HG03108 (cell line): ENCODE results near the gene TACSTD2.
"Not testable (repeated sequence)": the region's sequence is repeated elsewhere in the genome, so short reads cannot be mapped to it uniquely, and the experiment has no call there.

Experiments used
- ATAC-seq: cut with Tn5 transposase; IDR thresholded peaks from one replicate; pipeline ENCODE4 v1.9.1; 2021; ENCODE audit warnings: moderate library complexity; ENCODE audit not compliant: unreplicated experiment

TACSTD2 gene

DNA sequence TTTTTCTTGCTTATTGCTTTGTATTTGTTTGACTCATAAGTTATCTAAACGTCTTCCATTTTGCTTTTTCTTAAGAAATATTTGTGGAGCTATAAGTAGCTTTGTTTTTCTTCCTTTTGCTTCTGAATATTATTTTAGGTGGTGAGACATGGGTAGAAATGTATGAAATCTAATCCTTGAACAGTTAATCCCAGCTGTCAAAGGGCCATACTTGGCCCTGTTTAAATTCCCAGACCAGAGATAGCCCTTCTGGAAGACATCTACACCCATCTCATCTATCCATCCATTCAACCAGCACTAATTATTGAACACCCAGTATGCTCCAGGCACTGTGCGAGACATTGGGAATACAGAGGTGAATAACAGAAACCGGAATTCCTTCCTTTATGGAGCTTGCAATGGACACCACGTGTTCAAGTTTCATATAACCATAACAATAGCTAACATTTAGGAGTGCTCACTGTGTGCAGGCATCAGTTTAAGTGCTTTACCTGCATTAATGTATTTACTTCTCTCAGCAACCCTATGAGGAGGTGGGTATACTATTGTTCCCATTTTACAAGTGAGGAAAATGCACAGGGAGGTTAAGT lies 8.7 kb downstream of the TACSTD2 start:
- ATAC-seq: no peak

DNA sequence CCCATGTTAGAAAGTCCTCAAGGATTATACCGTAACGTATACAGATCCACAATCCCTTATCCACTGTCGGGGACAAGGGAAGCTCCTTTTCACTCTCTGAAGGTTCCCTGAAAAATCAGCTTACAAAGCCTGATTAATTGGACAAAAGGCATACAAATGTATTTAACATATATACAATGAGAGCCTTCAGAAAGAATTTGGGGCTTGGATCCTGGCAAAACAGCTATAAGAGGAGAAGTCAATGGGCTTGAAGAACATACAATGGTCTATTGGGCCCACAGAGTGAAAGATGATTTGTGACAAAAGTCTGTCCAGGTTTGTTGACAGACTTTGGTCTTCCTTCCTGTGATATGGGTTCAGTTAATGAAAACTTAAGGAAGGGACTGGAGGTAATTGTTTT lies 10.7 kb downstream of the TACSTD2 start:
- ATAC-seq: no peak

DNA sequence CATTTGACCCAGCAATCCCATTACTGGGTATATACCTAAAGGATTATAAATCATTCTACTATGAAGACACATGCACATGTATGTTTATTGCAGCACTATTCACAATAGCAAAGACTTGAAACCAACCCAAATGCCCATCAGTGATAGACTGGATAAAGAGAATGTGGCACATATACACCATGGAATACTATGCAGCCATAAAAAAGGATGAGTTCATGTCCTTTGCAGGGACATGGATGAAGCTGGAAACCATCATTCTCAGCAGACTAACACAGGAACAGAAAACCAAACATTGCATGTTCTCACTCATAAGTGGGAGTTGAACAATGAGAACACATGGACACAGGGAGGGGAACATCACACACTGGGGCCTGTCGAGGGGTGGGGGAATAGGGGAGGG lies 13.3 kb downstream of the TACSTD2 start:
- ATAC-seq: not testable (repeated sequence)

DNA sequence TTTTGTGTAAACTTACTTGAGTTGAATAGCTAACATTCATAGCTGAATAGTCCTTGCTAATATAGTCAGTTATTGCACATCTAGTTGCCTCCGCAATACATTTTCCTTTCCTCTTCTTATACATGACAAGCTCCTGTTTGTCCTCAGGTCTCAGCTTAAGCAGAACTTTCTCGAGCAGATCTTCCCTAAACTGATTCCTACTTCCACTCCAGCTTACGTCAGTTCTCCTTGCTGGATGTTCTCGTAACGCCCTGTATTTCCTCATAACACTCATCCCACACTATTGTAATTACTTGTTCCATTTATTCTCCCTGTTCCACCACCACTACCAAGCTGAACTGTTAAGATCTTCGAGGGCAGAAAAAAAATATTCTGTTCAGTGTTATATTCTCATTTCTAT lies 15.4 kb downstream of the TACSTD2 start:
- ATAC-seq: no peak

DNA sequence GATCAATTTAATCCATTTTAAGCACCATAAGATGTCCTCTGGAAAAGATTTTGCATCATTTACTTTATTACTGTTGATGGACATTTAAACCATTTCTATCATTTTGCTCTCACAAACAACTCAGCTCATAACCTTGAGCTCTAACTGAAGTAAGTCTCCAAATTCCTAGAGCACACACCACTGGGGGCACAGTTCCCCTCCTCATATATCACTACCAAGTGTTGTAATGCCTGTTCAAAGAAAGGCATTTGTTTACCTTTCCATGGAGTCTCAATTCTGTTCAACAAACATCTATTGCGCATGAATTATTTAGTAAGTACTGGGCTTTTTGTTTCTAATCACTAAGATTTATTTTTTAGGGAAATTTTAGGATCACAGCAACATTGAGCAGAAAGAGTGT lies 21.7 kb downstream of the TACSTD2 start:
- ATAC-seq: no peak

DNA sequence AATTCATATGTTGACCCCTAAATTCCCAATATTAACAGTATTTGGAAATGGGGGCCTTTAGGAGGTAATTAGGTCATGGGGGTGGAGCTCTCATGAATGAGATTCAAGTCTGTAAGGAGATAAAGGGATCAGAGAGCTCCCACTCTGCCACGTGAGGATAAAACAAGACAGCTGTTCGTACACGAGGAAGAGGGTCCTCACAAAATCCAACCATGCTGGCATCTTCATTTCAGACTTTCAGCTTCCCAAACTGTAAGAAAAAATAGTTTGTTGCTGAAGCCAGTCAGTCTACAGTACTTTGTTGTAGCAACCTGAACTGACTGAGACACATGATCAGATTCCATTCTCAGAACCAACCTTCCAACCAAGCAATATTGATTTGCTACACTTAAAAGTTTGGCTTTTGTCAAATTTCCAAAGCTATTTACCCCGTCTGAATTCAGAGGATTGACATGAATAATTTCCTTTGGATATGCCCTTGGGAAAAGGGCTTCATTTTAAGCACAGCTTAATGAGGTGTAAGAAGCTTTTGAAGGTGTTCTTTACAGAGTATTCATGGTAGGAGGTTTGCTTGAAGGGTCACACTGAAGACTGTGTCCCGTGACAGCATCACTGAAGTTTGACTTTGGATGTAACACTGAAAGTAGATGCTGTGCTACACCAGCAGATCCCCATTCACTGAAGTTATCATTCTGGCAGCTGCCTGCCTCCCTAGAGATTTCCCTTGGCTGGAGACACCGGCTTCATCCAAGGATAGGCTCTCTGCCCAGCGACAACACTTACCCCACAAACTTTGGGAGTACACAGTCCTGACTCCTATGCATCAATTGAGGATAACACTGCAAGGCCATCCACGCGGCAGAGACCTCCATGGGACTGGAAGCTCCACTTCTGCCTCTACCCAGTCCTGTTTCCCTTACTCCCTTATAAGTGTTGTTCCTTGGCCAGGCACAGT lies 25.6 kb downstream of the TACSTD2 start:
- ATAC-seq: no peak

DNA sequence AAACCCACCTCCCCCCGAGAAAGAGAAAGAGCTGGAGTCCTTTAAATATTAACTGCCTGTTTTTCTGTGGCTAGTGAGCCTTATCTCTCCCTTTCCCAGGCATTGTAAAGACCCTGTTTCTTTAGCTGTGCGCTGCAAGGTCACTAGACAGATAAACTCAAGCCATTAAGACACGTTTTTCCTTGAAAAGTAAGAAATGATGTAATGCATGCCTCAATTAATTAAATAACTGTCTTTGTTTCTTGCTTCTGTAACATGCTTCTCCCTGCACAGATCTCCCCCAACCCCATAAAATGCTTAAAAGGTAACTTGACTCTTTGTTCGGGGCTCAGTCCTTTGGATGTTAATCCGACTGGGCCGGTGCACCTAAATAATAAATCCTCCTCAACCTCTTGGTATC lies 27.8 kb downstream of the TACSTD2 start:
- ATAC-seq: not testable (repeated sequence)

DNA sequence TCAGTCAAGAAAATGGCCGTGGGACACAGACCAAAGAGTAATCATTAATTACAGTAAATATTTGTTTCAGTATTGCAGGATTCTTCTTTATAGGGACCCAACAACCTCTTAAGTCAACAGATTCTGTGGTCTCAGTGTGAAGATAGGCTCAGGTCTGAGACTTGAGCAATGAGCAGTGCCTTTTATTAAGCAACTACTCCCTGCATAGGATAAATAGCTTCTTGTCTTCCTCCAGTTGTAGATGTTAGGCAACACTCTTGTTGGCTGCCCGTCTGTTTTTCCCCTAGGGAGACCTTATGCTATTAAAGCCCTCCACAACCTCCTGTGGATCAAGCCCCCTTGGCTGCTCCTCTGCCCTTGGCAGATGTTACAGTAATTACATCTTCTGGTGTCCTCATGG lies 28.7 kb downstream of the TACSTD2 start:
- no peak for ATAC-seq

DNA sequence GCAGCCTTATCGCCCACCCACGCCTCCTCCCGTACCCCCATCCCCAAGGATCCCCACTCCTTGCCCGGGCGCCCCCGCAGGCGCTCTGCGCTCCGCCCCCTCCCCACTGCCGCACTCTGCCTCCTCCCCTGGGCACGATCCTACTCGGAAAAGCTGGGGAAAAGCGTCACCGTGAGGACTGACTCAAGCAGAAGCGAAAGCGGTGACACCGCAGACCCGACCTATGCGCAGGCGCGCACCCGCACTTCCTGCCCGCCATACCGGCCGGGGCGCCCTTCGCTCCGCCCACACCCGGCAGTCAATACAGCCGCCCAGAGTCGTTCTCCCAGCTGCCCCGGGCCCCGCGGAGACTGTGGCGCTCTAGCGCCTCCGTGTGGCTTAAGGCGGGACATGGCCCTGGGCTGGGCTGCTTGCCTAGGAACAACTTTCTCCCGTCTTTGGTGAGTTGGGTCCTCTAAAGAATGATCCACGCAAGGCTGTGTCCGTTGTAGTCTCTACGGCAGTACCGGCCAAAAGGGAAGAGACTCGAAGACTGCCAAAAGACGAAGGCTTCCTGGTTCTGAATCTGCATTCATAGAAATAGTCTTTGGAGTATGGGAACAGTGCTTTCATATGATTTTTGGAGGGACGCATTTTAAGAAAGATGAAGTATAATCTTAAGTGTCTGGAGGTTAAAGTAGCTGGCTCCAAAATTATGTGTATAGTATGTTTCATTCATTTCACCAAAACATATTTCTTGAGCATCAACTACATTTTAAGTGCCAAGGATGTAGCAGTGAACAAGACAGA lies 30.3 kb downstream of the TACSTD2 start, which contains the start of gene OMA1:
Gene OMA1 (minus strand): TSS at position 207 of the 789 bp plus-strand sequence. CDS start 7,432 bp downstream, outside the sequence.
- ATAC-seq: peak; percentile 98

DNA sequence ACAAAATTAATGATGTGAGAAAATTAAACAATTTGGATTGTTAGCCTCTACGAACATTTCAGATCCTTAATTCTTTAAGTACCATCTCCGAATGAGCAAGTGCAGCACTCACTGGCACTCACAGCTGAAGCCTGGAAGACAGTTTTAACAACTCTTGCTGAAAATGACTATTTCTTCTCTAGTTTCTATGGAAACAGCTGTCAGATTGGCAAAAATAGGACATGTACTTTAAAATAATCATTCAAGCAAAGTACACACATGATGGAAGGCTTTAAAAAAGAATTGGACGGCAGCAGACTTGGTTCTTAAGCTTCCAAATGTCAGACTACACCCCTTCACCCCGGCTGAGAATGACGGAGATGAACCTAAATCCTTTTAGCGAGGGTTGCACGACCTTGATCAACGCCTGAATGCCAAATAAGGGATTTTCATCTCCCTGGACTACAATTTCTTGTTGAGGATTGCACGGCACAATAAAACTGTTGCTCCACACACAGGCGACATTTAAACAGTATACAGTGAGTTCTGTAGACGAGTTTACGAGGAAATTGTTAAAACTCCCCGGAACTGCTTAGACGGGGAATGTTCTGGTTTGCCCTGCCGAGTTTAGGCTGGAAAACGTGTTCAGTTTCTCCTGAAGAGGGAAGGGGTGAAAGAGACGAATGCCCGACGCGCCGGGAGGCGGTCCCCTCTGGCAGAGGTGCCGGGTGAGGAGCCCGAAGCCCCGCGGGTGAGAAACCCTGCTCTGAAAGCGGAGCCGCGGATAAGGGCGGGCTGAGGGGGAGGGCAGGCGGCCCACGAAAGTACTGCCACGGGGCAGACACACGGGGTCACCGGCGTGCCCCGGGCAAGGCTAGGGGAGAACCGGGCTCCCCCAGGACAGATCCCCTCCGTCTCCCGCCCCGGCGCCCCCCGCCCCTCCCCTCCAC lies 31.2 kb downstream of the TACSTD2 start:
- ATAC-seq: peak; percentile 25

DNA sequence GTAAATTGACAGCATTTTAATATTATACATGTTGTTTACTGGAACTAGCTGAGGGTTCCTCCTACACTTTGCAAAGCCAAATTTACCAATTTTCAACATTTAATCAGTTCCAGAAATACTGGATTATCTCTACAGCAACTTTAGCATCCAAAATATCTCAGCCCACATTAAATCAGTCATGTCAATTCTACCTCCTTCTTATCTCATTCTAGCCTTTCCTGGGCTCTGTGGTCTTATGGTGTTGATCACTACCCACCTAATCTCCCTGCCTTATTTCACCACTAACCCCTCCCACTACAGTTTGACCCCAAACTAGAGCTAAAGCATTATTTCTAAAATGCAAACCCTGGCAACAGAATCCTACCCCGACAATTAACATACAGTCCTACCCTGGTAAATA lies 33.8 kb downstream of the TACSTD2 start:
- ATAC-seq: no peak

DNA sequence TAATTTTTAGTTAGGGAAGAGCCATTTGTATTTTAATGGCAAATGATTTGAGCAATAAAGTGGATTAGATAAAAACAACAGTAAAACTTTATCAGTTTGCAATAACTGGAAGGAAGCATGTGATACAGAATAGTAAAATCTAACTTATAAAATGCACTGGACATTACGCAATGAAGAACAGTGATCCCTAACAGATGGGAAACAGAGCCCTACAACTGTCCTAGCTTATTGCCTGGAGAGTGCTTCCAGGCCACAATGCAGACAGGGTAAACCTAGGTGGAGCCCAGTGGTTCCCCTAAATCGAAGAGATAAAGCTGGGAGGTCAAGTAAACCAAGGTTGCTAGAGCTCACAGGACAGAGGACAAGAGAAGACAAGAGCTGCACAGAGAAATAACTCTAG lies 37.5 kb downstream of the TACSTD2 start:
- ATAC-seq: no peak

DNA sequence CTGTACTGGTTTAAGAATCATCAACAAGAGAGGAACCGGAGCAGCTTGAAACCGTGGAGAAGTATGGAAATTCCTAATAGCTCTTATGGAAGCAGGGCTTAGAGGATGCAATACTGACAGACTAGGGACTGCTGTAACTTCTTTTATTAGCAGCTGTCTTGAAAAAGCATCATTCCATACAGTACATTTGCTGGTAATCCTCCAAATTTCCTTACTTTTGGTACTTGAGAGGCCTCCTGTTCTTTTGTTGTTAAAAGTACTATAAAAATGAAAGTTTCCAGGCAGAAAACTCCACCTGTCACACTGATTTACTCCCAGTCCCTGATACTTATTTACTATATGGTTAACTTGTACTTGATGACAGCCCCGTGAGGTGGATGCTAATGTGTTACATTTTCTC lies 38.2 kb downstream of the TACSTD2 start:
- ATAC-seq: no peak

DNA sequence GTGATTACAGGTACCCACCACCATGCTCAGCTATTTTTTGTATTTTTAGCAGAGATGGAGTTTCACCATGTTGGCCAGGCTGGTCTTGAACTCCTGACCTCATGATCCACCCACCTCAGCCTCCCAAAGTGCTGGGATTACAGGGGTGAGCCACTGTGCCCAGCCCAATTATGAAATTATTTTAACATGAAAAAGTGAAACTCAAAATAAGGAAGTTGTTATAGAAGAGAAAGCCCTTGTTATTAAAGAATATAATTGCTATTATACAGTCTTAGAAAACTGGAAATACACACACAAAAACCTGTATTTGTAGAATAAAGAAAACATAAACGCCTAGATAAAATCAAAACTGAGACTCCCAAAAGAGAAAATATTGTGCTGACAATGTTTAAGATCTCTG lies 45.2 kb downstream of the TACSTD2 start:
- not testable (repeated sequence) for ATAC-seq

DNA sequence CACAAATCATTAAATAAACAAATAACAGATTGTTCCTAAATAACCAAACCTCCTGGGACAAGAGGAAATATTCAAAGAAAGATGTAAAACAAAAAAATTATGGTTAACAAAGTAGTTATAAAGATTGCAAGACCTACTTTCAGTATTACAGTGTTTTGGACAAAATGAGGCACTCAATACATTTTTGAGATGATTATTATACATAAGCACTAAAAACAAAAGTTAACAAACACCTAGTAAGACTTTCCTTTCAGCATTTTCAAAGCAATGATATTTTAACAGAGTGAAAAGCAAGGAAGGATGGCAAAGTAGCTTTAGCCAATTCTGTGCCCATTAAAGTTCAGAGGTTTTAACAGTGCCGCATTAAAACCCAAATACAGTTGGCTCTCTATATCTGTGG lies 47.8 kb downstream of the TACSTD2 start:
- no peak for ATAC-seq

DNA sequence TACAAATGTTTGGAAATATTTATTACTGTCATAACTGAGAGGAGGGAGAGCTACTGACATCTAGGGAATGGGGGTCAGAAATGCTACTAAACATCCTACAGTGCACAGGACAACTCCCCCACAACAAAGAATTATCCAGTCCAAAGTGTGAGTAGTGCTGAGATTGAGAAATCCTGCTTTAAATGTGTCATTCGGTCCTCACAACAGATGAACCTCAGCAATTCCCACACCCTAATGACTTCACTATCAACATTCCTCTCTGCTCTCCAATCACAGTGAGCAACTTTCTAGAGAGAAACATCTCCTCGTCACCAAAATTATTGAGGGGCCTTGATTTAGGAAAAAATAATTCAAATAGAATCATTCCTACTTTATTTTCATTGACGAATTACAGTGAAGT lies 48.5 kb downstream of the TACSTD2 start:
- no peak for ATAC-seq
